Measurements from ENCODE around the gene HTRA3.

- TF ChIP-seq CTCF (IDR thresholded peaks at IDR 0.05; ENCODE audit: insufficient read depth, low read length) = no peak
- no peak for TF ChIP-seq POLR2AphosphoS5 (IDR thresholded peaks at IDR 0.05; ENCODE audit: low read depth)
- no peak for TF ChIP-seq REST (IDR thresholded peaks at IDR 0.05; ENCODE audit: insufficient replicate concordance, low read depth)
- TF ChIP-seq SPI1 (IDR thresholded peaks at IDR 0.05; ENCODE audit: borderline replicate concordance, low read depth) = no peak
- TF ChIP-seq GABPA (IDR thresholded peaks at IDR 0.05; ENCODE audit: low read depth) = no peak
These were observed 25.4 kb upstream of the HTRA3 start for GRCh38 chr4:8244001-8244757.
